ENCODE results near the gene AUTS2.

Gene AUTS2

DNA sequence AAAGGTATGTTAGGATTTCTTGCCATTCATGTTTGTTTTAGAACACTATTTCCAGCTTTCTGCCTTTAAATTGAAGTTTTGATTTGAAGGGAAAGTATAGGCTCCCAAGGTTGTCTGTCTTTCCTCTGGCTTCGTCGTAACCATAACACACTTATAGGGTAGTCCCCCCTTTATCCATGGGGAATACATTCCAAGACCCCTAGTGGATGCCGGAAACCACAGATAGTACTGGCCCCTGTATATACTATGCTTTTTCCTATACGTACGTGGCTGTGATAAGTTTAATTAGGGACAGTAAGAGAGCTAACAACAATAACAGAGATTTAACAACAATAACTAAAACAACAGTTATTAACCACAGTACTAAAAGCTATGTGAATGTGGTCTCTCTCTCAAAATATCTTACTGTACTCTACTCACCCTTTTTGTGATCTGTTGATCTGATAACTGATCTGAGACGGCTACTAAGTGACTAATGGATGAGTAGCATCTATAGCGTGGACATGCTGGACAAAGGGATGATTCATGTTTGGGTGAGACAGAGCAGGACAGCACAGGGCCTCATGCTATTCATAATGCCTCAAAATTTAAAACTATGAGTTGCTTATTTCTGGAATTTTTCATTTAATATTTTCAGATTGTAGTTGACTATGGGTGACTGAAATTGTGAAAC is 273.1 kb downstream of the AUTS2 start:
- no peak for DNase-seq

DNA sequence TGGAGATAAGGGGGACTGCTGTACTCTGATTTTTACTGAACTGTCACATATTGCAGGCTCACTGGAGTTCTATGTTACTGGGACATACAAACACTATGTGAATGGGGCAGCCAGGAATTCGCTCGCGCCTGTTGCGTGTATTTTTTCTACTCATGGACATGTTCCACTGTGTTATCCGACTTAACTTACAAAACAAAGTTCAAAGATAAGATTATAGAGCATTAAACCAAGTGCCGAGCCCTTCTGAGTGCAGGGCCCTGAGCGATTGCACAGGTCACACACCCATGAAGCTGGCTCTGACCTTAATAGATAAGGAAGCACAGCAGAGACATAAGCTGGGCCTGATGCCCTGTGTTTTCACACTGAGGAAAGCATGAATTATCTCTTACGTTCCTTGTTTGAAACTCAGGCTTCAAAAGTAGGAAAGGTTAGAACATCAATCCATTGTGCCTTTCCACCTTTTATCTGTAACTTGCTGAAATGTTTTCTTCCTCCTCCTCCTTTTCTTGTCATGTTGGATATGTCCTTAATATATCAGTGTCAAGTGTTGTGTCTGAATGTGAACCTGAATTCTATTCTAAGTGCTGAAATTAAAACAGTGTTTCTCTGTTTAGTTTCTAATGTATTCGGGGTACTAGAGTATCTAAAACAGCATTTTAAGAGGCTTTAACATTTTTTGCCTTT is 273.8 kb downstream of the AUTS2 start:
- no peak for DNase-seq

DNA sequence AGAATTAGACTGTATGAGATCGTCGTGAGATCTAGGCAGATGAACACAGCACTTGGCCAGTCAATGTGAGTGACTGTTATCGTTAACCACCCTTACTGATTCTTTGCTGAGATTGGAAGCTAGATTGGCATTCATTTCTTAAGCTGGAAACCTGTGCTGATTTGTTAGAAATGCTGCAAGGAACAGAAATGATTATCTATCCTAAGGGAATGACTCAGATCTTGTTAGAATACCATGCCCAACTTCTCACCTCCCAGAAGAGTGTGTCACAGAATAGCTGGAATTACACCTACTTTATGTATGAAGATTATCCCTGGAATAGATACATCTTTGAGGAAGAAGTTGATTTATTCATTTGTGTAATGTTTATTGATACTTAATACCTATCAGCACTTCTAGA is 275.2 kb downstream of the AUTS2 start:
- DNase-seq, result no peak

GRCh38 chr7:69878015-69878414 is 279.7 kb downstream of the AUTS2 start:
- no peak for DNase-seq

GRCh38 chr7:69878591-69878990 is 280.3 kb downstream of the AUTS2 start:
- no peak for DNase-seq

DNA sequence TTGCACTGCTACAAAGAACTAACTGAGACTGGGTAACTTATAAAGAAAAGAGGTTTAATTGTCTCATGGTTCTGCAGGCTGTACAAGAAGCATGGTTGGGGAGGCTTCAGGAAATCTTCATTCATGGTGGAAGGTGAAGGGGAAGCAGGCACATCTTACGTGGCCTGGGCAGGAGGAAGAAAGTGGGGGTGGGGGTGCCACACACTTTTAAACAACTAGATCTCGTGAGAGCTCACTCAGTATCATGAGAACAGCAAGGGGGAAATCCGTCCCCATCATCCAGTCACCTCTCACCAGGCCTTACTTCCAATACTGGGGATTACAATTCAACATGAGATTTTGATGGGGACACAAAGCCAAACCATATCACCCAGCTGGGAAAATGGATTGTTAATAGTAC is 281.7 kb downstream of the AUTS2 start:
- no peak for DNase-seq

GRCh38 chr7:69880840-69881239 is 282.6 kb downstream of the AUTS2 start:
- DNase-seq, result no peak

DNA sequence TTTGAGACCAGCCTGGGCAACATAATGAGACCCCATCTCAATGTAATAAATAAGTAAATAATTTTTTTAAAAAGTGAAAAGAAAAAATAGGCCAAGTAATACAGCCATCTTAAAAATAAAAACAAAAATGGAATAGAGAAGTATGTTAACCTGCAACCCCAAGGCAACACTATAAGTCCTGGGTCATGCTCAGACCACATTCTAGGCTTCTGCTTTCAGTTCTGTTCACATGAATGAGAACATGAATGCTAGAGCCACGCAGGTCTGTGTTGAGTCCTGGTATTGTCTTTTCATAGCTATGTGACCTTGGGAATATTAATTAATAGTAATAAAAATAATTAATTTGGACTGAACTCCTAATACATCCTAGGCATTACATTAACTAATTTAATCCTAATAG is 284.0 kb downstream of the AUTS2 start:
- no peak for DNase-seq

- no peak for DNase-seq
Measured at GRCh38 chr7:69883399-69883891, 285.2 kb downstream of the AUTS2 start.

DNA sequence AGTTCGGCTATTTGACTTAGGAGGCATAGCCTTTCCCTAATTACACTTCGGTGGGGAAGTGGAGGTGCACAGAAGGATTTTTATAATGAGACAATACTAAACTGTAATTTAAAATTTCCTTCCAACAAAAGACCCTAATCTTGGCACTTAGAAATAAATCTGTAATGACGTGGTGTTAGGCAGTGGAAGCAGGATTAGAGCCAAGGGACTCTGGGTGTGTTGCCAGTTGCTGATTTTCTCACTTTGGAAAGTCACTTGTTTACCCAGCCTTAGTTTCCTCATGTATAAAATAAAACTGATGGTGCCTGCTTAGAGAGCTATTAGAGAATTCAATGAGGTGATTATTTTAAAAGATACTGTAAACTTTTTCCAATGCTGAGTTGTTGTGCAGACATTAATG is 287.2 kb downstream of the AUTS2 start:
- DNase-seq, result no peak

DNA sequence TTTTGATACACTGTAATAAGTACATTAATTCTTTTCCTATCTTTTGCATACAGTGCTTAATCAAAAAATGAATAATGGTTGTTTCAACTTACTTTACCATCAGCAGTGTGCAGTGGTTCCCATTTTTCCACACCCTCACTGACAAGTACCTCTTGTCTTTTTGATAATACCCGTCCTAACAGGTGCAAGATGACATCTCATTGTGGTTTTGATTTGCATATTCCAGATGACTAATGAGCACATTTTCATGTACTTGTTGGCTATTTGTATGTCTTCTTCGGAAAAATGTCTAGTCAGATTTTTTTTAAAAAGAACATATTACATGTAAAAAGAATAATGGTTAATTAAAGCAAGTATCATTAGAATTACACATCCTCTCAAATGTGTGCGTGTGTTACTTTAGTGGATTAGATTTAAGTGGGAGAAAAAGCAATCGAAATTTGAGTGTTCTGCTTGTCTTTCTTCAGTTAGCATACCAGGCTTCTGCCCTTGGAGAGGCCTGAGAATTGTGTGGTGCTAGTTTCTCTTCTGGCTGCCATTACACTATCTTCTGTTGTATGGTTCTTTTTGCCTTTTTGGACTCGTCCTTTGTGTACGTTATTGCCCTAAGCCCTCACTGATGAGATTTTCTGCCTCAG is 291.2 kb downstream of the AUTS2 start:
- no peak for DNase-seq

DNA sequence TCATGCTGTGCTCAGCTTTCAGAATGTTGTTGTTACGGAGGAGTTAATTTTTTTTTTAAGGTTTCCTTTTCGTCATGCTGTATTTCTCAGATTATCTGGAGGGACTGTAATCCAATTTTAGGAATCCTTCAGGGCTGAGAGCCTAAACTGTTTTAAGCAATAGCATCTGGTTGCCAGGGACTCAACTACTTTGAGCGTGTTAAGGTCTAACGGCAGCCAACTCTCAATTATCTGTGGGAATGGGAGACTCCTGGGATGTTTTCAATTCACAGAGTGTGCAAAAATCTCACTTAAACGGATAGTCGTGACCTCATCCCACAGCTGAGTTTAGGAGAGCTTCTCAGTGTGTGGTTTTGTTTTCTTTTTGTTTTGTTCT is 291.7 kb downstream of the AUTS2 start:
- no peak for DNase-seq

DNA sequence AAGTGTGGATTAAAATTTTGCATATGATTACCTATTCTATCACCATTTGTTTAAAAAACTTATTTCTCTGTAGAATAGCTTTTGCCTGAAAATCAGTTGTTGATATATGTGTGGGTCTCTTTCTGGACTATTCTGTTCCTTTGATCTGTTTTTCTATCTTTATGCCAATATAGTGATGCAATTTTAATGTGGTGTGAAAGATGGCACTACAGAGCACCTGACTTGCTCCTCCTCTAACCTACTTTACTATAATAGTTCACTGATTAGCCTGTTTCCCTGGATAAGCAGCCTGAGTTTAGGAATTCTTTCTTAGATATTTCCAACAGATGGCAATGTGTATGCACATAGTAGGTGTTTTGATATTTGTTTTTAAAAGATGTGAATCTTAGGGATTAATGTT is 294.5 kb downstream of the AUTS2 start:
- DNase-seq, result no peak

GRCh38 chr7:69893906-69894305 is 295.6 kb downstream of the AUTS2 start:
- no peak for DNase-seq

- no peak for DNase-seq
Measured at GRCh38 chr7:69895446-69895845, 297.2 kb downstream of the AUTS2 start.

GRCh38 chr7:69896121-69896520 is 297.8 kb downstream of the AUTS2 start:
- DNase-seq, result no peak

DNA sequence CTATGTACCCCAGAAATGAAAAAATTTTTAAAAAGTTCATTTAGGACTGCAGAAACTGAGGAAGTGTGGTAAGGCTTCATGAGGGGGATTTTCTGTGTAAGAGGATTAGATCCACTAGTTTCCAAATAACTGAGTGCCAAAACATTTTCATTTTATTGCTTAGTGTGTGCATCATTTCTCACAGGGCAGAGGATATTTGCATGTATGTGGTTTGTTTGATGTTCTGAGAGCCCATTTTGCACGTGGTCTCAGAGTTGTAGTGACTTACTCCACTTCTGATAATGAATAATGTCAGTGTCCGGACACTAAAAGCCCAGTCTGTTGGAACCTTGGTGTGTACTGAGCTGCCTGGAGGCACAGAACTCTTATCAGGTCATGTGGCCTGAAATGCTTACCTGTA is 299.9 kb downstream of the AUTS2 start:
- no peak for DNase-seq

DNA sequence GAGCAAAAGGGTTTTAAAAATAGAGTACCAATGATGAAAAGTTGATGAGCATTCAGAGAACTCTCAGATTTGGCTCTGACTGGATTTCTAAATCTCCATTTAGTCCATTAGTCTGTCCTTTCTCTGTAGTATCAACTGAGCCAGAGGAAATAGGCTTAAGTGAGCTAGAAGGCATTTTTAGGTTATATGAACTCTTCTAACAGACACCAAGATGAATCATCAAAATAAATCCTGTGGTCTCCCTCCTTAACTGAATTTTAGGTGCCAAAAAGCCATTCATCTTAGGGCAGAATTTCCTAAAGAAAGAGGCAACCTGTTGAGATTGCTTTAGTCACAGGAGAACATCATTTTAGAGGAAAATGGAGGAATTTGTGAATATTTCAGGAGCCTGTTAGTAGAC is 305.1 kb downstream of the AUTS2 start:
- DNase-seq, result no peak

DNA sequence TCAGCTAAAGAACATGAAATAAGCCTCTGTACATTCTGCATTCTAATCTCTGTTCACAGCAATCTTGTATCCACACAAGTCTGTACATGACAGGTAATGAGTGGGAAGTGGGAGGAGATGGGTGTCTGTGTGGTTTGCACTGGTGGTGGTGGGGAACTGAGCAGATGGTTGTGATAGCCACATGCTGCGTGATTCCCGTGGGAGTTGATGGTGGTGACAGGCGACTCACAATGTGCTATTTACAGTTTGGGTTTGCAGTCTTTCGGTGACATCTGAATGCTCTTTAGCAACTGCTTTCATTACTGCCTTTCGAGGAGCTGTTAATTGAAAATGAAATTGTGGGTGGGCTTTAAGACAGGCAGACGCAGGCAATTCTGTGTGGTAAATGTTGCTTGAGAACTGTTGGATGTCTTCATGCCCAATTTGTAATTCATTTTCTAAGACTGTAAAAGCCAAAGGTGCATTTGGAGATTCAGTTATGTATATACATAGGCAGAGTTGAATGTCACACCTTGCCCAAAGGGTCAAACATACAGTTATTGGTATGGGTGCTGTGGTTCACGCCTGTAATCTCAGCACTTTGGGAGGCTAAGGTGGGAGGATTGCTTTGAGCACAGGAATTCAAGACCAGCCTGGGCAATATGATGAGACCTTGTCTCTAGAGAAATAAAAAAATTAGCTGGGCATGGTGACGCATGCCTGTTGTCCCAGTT is 308.2 kb downstream of the AUTS2 start:
- DNase-seq, result no peak

GRCh38 chr7:69907720-69908119 is 309.4 kb downstream of the AUTS2 start:
- no peak for DNase-seq

DNA sequence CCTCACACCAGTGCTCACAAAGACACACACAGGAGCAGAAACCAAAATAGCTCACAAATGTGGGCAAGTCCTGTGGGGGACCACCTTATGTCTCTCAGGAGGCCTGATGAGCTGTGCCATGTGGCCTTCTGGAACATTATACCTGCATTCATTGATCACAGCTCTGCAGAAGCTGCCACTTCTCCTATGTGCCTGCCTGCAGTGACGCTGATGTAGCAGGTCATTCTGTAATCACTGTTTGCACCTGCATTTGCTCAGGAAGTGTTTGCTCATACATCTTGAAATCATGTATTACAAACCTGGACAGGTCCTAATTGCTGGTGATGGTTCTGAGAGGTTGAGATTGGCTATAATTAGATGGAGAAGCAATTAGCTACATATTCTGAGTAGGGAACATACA is 310.2 kb downstream of the AUTS2 start:
- DNase-seq, result no peak

GRCh38 chr7:69910150-69910549 is 311.9 kb downstream of the AUTS2 start:
- DNase-seq, result no peak

- no peak for DNase-seq
Measured at GRCh38 chr7:69911337-69911736, 313.1 kb downstream of the AUTS2 start.

DNA sequence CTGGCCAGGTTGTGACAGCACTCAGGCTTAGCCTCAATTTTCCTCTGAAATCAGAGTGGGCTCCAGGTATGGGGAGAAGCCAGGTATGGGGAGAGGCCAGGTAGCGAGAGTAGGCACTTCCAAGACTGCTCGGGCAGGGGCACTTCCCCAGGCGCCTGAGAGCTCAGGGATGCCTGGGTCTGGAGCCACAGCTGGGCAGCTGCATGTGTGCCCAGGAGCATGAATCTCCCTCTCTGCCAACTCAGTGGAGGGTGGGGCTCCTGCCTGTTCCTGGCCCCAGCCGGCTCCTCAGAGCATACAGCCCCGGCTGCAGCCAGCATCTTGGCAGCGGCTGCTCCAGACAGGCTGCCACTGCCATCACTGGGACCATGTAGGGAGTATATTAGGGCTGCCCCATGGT is 313.9 kb downstream of the AUTS2 start:
- DNase-seq, result no peak

All from activated CD4-positive, alpha-beta T cell treated with anti-CD3 and anti-CD28 coated beads, Interleukin-2, amount 50 U/mL, for 48 hours (primary cell).